Cardiac muscle cell (in vitro differentiated cells and primary cell): ENCODE measurements around the gene AFF1. TPM values are rescaled to one million over a fixed set of nuclear protein-coding genes. Genes with fewer than 3 reads are reported as not detected.

Source experiments
- DNase-seq, 2 donors: peaks; one replicate each; pipeline versions ENCODE4 v3.0.0 to v3.0.0-alpha.2; 2010 to 2017; ENCODE audit warnings: low read depth in 1 of 2, low spot score in 1 of 2
- H3K27ac ChIP-seq: fragments of 200-600 bp; sonication (generic); 2 replicates; pipeline ENCODE4 v1.5.1; 2016
- H3K27me3 ChIP-seq: fragments of 200-600 bp; sonication (generic); 2 replicates; pipeline ENCODE4 v1.6.0; 2016; ENCODE audit warnings: control low read depth
- H3K36me3 ChIP-seq: fragments of 200-600 bp; sonication (generic); 2 replicates; pipeline ENCODE4 v1.5.1; 2016; ENCODE audit warnings: control low read depth
- H3K4me1 ChIP-seq: fragments of 200-600 bp; sonication (generic); 2 replicates; pipeline ENCODE4 v1.8.1; 2017; ENCODE audit warnings: low read depth, mild to moderate bottlenecking, mixed run types
- H3K4me3 ChIP-seq: fragments of 200-600 bp; sonication (generic); 2 replicates; pipeline ENCODE4 v1.5.1; 2016; ENCODE audit warnings: mild to moderate bottlenecking
- H3K9me3 ChIP-seq: fragments of 200-600 bp; sonication (generic); 2 replicates; pipeline ENCODE4 v1.5.1; 2017; ENCODE audit warnings: low read depth, mild to moderate bottlenecking, control low read depth
- CTCF ChIP-seq: IDR thresholded peaks from 2 replicates; pipeline ENCODE4 v1.5.1; 2012; ENCODE audit warnings: low read depth, mild to moderate bottlenecking, low read length
- polyA plus RNA-seq: library from polyadenylated mRNA; unstranded; fragments of >200 nt; fragmentation: Nextera tagmentation; extraction: Ambion mirVana; gene quantifications from 2 replicates; pipeline ENCODE4 v1.2.1, GENCODE V29; 2016
- total RNA-seq: library from RNA; depleted of rRNA; stranded (reverse); fragments of >200 nt; gene quantifications from 2 replicates; pipeline ENCODE4 v1.2.3, GENCODE V29; 2016

AFF1 gene
- total and polyA plus RNA-seq, 2 experiments from 2014 or later, result 26.3 to 45.0 TPM

DNA sequence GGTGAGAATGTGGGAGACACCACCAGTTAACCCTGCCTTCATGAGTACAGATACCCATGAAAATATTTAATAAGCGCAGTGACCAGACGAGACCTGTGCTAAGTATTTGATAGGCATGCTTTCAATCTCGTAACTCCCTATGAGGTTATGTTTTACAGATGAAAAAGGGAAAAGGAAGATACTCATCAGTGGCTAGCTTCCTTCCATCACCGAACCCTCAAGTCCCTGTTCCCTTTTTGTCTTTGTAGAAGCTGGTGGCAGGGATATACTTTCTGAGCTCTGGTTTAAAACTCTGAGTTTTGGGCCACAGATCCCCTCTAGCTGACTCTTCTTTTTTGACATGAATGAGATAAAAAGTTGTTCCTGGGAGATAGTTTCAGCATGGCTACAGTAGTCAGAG, 26.3 kb downstream of the AFF1 start:
- no peak for TF ChIP-seq CTCF
- no peaks in the 10 kb centered on the region for H3K27me3 ChIP-seq
- H3K4me1 ChIP-seq, result peaks cover 52% of the 10 kb centered on the region
- no peaks in the 10 kb centered on the region for H3K36me3 ChIP-seq
- no peak for DNase-seq
- H3K4me3 ChIP-seq, result no peak overlapping the region
- no peaks in the 10 kb centered on the region for H3K9me3 ChIP-seq
- peak overlapping the region; percentile 94 for H3K27ac ChIP-seq

GRCh38 chr4:86961605-86962295, 26.9 kb downstream of the AFF1 start:
- no peak for TF ChIP-seq CTCF
- peak; percentile 37 to 81 for DNase-seq
- Histone ChIP-seq H3K36me3 (no peaks in the 10 kb centered on the region), H3K27ac (peak overlapping the region; percentile 94), H3K4me3 (no peak overlapping the region), H3K4me1 (peaks cover 52% of the 10 kb centered on the region), H3K9me3 (no peaks in the 10 kb centered on the region), H3K27me3 (no peaks in the 10 kb centered on the region)

GRCh38 chr4:86963697-86964096, 28.9 kb downstream of the AFF1 start:
- no peak for DNase-seq
- Histone ChIP-seq H3K36me3 (no peaks in the 10 kb centered on the region), H3K27ac (no peak overlapping the region), H3K4me3 (no peak overlapping the region), H3K4me1 (peaks cover 55% of the 10 kb centered on the region), H3K27me3 (no peaks in the 10 kb centered on the region), H3K9me3 (no peaks in the 10 kb centered on the region)
- TF ChIP-seq CTCF, result no peak

DNA sequence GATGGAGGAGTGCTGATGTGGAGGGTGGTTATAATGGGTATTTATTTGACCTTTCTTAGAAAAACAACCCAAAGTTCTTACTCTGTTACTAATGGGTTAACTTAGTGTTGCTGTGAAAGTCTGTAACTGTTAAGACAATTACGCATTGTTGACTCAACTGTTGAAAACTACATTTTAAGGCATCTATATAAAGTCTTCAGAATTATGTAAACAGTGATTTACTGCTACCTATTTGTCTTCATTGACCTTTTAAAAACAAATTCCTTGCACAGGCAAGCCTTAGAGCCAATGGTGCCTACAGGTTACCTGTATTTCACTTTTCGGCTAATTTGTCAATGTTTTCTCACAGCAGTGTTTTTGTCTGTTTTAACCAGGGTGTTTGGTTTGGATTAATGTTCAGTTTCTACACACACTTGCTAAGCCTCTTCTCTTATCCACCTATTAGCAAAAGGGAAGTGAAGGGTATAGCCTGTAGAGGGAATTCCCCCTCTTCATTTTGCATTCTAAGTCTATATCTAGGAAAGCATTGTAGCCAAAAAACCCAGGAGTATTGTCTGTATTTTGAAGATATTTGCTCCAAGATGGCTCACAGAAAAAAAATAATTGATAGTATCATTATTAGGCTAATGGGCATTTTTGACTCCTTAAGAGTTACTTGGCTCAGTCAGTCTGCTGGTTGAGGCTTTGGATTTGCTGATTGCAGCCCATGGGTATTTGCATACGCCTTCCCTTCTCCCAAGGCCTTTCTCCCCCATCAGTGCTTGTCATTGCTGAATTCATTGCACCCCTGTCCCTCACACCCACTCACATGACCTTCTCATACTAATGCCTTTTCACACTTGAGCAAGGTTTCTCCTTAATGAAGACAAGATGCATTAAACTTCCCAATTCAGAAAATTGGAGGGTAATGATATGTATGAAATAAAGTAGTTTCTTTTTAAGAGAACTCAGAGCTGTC, 30.5 kb downstream of the AFF1 start:
- H3K9me3 ChIP-seq, result no peaks in the 10 kb centered on the region
- H3K4me3 ChIP-seq, result no peak overlapping the region
- no peaks in the 10 kb centered on the region for H3K27me3 ChIP-seq
- H3K27ac ChIP-seq, result peak overlapping the region; percentile 15
- H3K36me3 ChIP-seq, result no peaks in the 10 kb centered on the region
- peaks cover 42% of the 10 kb centered on the region for H3K4me1 ChIP-seq
- DNase-seq, result no peak
- TF ChIP-seq CTCF, result no peak

DNA sequence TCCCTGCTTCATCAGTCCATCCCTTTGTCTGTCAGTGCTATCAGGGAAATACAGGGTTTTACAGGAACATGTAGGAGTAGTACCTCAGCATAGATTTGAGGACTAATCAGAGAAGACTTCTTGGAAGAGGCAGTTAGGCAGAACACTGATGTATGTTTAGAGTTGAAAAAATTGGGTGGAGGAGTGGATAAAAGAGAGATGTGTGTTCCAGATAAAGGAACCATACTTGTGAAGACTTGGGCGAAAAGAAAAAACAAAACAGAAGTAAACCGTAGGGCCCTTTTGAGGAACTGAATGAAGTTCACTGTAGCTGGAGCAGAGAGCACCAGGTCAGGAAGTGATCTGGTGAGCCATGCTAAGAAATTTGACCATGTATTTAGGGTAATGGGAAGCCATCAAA, 32.3 kb downstream of the AFF1 start:
- Histone ChIP-seq H3K27me3 (no peaks in the 10 kb centered on the region), H3K4me3 (no peak overlapping the region), H3K4me1 (peaks cover 38% of the 10 kb centered on the region), H3K27ac (no peak overlapping the region), H3K36me3 (no peaks in the 10 kb centered on the region), H3K9me3 (no peaks in the 10 kb centered on the region)
- no peak for TF ChIP-seq CTCF
- DNase-seq, result no peak
